Fibroblast of gingiva (primary cell): ENCODE data around the gene GALNT17.
"Not testable (repeated sequence)": the region's sequence is repeated elsewhere in the genome, so short reads cannot be mapped to it uniquely, and the experiment has no call there.

Source experiments
- DNase-seq: peaks from one replicate; pipeline ENCODE4 v3.0.0-alpha.2; 2011; ENCODE audit warnings: low read depth

GALNT17 gene

DNA sequence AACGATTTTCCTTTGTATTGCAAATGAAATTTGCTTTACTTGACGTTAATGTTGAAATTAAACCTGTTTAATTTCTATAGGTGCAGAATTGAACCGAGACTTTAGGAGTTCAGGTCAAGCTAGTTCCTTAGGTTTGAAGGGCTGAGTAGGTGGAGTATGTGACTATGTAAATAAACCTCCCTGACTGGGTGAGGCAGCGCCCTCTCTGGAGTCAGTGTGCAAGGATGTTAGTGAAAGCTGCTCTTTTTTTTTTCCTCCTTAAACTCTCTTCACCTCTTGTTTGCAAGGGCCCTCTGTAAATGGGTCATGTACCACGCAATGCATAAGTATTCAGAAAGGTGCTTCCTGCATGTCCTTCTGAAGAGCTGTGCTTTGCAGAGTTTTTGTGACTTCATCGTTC, 33.8 kb downstream of the GALNT17 start:
- DNase-seq: no peak

DNA sequence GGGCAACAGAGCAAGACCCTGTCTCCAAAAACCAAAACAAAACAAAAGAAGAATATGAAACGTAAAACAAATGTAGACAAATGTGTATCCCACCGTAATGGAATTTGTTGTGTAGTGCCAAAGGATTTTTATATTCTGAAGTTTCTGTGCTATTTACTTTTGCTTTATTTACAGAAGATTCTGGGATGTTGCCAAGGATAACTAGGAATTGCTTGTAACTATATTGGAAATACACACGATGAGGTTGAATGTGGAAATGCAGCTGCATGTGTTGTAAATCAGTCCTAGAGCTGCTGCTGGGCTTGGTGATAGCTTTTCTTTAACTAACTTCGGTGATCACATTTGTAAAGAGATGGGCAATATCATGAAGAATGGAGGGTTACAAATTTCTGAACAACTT, 39.5 kb downstream of the GALNT17 start:
- DNase-seq: no peak

DNA sequence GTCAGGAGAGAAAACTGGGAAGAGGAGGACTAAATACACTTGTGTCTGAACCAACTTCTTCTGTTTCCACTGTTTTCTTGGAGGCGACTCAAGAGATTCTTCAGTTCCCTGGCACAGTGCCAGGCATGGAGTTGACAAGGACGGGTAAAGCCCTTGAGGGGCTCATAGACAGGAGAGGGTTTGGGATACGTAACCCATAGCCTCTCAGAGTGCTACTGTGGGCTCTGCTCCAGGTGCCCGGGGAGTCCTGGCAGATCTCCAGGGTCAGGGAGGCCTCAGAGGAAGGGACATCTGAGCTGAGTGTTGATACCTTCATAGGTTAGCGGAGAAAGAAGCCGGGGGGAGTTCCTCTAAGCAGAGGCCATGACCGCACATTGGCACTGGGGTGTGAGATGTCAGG, 42.0 kb downstream of the GALNT17 start:
- DNase-seq: no peak

DNA sequence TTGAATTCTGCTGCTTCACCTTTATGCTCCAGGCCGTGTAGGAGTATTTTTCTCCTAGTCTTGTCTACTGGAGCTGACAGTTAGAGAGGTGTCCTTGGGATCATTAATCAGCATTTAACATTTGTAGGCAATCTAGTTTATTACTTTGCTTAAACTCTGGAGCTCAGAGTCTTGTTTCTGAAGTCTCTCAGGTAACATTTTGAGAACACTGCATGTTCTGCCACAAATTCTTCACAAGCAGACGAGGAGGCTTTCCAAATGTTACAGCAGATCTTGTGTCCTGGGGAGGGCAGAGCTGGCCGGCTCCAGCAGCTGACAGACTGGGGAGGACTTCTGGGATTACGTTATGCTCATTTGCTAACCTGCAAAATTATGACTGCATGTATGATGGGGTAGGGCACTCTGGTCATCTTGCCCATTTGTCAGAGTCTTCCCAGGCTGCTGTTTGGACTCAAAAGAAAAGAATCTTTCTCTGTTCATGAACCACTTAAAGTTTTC, 50.5 kb downstream of the GALNT17 start:
- no peak for DNase-seq

DNA sequence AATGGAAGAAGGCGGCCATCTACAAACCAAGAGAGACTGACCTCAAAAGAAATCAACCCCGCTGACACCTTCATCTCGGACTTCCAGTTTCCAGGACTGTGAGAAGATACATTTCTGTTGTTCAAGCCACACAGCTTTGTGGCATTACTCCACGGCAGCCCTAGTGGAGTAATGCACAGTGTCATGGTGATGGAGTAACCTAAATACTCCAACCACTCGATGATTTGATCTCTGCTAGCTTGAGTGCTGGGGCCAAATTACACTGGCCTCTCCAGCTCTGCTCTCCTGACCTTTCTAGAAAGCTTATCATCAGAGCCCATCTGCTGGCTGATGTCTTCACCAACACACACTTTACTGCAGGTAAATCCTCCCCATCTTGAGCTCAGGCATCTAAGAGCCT, 52.2 kb downstream of the GALNT17 start:
- no peak for DNase-seq

DNA sequence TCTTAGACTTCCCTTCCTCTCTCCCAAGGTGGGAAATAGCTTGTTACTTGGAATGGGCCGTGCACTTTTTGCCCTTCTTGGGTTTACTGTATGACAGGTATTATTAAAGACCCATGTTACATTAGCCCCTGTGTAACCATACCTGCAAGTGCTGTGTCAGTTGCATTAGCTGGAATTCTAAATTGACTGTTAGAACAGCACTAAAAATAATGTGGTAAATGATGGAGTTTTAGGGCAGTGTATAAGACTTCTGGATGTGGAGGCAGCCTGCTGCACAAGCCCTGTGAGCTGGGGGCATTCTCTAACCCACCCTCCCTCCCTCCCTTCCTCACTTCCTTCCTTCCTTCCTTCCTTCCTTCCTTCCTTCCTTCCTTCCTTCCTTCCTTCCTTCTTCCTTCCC, 52.7 kb downstream of the GALNT17 start:
- no peak for DNase-seq

DNA sequence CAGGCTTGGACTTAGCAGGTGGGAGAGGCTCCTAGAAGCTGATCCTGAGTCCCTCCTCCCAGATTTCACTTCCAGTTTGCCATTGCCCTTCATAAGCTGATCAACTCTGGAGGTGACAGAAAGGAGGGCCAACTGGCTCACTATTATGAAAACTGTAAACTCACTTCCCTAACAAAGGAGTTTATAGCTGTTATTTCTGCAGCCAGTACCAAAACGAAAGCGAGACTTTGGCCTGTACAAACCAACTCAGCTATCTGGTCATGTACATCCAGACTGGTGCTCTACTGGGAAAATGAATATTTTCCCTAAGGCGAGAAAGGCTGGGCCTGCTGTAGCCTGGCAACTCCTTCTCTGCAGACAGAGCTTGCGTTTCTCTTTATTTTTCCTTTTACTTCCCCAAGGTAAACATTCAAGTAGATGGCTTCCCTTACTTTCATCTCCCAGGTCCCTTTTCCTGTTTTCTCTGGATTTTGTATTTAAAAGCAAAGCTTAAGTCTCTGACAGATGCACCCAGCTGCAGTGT, 54.7 kb downstream of the GALNT17 start:
- DNase-seq: no peak

DNA sequence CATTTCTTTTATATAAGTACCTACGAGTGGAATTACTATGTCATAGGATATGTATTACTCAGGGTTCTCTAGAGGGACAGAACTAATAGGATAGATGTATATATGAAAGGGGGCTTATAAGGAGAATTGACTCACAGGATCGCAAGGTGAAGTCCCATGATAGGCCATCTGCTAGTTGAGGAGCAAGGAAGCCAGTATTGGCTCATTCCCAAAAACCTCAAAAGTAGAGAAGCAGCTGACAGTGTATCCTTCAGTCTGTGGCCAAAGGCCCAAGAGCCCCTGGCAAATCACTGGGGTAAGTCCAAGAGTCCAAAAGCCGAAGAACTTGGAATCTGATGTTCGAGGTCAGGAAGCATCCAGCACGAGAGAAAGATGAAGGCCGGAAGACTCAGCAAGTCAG, 59.8 kb downstream of the GALNT17 start:
- DNase-seq: no peak

DNA sequence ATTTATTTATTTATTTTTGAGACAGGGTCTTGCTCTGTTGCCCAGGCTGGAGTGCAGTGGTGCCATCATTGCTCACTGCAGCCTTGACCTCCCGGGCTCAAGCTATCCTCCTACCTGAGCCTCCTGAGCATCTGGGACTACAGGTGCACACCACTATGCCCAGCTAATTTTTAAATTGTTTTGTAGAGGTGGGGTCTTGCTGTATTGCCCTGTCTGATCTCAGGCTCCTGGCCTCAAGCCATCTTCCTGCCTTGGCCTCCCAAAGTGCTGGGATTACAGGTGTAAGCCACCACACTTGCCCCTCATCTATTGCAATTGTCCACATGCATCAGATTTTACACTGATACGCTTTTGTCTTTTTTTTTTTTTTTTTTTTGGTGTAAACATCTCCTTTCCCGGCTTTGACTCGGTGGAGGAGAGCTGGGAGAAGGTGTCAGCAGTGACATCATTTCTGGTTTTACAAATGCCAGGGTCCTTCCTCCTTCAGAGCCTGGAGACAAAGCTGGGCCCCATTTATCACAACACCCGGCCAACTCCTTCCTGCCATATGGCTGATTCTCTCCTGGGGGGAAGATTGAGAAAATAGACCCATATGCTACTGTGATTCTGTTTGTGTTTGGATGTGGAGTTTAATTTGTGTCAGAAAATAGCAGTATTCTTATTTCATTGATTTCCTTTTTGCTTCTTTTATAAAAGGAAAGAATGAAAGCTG, 61.3 kb downstream of the GALNT17 start:
- DNase-seq: no peak

DNA sequence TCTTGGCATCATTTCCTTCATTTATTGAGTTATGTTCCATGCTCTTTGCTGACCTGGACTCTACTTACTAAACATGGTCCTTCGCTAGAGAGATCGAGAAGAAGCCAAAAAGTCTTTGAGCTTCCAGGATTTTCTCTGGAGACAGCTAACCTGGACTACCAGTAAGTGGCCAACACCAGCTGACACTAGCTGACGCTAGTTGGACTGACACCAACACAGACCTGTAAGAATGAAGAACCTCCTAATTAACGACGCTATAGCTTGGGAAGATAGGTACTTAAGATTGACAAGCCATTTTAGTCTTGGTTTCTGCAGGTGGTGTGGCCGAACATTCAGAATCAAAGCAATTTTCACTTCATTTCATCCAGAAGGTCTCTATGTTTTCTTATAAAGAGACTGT, 66.4 kb downstream of the GALNT17 start:
- DNase-seq: no peak

DNA sequence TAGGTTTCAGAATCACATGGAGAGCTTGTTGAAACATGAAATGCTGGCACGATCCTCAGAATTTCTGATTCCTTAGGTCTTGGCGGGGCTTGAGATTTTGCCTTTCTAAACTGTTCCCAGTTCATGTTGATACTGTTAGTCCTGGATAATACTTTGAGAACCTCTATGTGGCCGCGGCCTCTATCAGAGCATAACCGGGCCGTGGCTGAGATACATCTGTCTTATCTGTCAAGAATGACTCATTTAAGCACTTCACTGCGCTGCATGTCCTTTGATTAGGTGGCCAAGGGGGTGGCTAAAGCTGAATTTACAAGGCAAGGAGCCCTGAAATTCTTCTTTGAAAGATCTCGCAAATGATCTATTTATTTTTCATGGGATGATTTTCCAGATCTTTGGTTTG, 66.9 kb downstream of the GALNT17 start:
- no peak for DNase-seq

DNA sequence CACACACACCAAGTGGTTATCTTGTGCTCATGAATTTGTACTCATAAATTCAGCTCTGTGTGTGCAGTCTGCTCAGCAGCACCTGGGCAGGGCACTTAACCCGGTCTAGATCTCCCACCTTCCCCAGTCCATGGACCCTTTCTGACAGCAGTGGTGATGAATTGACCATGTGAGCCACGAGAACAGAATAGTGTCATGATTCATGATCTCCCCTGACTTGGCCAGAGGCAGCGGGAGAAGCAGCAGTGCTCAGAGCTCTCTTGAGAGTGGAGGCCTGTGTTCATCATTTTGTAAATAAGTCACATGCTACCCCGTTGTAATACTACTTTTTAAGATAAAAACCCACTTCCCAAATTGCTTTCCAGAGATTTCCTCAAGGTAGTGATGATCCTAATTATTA, 74.2 kb downstream of the GALNT17 start:
- no peak for DNase-seq

DNA sequence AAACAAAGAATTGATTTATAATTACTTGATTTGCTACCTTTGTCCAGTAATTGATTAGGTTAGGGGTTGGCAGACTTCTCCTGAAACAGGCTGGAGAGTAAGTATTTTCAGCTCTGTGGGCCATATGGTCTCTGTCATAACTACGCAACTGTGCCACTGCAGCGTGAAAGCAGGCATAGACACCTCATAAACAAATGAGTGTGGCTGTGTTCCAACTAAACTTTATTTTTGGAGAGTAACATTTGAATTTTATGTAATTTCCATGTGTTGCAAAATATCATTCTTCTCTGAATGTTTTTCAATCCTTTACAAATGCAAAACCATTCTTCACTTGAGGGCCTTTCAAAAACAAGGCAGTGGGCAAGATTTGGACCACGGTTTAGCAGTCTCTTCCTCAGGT, 76.9 kb downstream of the GALNT17 start:
- no peak for DNase-seq

DNA sequence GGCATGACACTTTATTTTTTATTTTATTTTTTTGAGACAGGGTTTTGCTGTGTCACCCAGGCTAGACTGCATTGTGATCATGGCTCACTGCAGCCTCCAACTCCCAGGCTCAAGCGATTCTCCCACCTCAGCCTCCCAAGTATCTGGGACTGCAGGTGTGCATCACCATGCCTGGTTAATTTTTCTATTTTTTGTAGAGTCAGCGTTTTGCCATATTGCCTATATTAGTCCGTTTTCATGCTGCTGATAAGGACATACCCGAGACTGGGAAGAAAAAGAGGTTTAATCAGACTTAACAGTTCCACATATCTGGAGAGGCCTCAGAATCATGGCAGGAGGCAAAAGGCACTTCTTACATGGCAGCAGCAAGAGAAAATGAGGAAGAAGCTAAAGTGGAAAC, 77.5 kb downstream of the GALNT17 start:
- not testable (repeated sequence) for DNase-seq

DNA sequence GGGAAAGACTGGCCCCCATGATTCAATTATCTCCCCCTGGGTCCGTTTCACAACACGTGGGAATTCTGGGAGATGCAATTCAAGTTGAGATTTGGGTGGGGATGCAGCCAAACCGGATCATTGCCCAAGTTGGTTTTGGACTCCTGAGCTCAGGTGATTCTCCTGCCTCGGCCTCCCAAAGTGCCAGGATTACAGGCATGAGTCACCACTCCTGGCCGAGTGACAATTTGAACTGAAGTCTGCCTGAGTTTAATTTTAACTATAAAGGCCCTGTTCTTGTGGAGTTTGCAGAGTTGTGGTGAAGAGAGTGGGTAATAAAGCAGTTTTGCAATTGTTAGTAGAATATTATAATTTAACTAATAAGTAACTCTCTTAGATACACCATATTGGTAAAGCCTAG, 78.3 kb downstream of the GALNT17 start:
- no peak for DNase-seq

DNA sequence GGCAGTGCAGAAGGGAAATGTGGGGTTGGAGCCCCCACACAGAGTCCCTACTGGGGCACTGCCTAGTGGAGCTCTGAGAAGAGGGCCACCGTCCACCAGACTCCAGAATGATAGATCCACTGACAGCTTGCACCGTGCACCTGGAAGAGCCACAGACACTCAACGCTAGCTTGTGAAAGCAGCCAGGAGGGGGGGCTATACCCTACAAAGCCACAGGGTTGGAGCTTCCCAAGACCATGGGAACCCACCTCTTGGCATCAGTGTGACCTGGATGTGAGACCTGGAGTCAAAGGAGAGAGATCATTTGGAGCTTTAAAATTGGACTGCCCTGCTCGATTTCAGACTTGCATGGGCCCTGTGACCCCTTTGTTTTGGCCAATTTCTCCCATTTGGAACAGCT, 80.5 kb downstream of the GALNT17 start:
- DNase-seq: not testable (repeated sequence)

DNA sequence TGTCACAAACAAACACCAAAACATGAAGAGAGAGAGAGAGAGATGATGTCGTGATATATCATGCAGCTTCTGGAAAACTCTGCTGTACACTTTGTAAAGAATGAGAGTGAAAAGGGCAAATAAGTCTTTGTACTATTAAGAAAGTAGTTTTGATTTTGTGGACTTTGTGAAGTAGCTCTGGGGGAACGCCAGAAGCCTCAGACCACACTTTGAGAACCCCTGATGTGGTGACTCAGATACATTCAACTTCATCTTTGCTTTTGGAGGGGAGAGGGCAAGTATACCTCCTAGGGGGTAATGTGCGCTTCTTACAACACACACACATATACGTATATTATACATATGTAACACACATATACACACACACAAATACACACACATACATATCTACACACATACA, 84.3 kb downstream of the GALNT17 start:
- no peak for DNase-seq

DNA sequence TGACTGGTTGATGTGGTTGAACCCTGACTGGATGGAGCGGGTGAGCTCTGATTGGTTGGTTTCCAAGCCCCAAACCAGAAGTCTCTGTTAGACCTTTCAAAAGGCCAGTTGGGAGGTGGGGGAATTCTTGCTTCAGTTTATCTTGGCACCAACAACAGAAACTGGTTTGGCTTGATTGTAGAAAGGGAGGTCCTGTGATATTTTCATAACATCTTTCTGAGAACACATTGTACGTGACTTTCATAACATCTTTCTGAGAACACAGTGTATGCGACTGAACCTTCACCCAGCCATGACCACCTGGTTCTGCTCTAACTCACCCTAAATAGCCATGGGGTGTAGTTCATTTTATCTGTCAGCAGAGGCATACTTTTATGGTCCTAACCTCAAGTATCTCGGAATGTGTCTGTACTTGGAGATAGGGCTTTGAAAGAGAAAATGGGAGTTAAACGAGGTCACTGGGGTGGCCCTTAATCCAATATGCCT, 88.3 kb downstream of the GALNT17 start:
- DNase-seq: no peak

DNA sequence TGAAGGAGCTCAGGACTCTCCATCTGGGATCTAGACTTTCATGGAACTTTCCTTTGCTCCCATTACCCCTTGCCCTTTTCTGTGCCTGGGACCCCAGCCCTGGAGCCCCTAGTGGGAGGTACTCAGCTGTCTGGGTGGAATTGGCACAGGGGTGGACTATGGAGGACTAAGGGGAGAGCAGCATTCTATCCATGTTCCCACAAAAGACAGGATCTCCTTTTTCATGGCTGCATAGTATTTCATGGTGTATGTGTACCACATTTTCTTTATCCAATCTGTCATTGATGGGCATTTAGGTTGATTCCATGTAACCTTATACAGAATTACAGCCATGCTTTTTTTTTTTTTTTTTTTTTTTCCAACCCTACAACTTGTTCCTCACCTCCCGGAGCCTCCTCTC, 89.1 kb downstream of the GALNT17 start:
- DNase-seq: no peak

DNA sequence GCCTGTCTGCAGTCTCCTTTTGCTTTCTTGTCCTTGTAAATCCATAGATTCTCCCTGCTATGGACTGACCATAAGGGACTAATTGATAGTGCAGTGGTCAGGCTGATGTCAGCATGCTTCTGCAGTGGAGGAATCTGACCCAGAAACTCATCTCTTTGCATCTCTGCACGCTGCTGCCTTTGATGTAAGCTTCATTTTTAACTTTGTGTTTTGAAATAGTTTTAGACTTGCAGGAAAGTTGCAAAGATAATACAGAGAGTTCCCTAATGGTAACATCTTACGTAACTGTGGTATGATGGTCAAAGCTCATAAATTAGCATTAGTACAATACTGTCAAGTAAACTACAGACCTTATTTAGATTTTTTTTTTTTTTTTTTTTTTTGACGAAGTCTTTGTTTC, 89.6 kb downstream of the GALNT17 start:
- no peak for DNase-seq

DNA sequence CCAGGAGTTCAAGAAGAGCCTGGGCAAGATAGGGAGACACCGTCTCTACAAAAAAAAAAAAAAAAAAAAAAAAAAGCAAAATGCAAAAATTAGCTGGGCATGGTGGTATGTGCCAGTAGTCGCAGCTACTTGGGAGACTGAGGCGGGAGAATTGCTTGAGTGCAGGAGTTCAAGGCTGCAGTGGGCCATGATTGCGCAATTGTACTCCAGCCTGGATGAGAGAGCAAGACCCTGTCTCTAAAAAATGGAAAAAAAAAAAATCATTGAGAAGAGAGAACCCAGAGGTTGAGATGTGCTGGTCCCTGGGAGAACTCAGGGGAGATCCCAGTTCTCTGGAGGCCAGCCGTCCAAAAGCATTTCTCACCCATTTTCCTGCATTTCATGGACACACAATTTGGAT, 95.2 kb downstream of the GALNT17 start:
- no peak for DNase-seq

DNA sequence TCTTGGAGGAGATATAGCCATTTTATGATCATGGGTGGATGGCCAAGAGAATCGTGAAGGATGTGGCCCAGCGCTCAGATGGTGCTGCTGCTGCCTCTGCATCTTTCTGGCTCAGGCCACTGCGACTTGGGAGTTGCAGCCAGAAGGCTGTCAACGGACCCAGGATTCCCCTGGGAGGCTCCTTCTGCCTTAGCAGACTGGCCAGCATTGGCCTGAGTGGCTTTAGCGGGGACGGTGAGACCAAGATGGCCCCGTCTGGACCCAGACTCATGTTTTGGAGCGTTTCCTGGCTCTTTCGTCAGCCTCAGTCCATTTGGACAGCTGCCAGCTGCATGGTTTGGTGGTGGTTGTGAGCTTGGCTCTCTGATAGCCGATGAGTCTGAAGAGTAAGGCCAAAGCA, 97.2 kb downstream of the GALNT17 start:
- no peak for DNase-seq

DNA sequence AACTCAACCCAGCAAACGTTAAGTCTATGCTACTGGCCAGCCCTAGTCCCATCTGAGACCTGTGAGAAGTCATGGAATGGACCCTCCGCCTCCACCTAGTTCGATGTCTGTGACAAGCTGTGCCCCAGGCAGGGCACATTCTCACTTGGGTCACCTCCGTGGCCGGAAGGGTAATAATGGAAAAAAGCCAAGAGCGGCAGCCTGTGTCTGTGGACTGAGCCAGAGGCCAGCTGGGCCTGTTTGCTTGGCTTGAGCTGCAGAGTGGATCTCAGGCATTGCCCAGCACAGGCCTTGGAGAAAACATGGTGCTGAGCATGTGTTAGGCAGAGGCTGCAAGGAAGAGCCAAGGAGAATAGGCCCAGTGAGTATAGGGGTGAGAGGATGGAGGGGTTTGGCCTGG, 97.8 kb downstream of the GALNT17 start:
- no peak for DNase-seq

DNA sequence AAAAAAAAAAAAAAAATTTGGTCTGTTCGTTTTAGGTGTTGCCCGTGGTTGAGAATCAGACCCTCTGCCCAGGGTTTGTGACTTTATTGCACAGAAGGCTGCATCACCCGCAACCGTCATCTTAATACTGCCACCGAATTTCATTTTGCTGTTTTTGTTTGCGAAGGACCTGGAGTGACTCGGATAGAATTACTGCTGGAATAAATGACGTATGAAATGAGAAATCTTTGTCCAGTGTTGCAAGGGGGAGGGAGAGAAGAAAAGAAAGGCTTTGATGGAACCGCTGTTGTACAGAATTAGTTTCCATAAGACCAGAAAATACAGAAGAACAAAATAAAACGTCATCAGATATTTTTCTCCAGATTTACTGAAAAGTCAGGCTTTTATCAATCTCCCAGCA, 103.3 kb downstream of the GALNT17 start:
- DNase-seq: no peak
